Osteocyte (in vitro differentiated cells): Measurements from ENCODE around the gene EPN1. TPM values are rescaled to one million over a fixed set of nuclear protein-coding genes. Genes with fewer than 3 reads are reported as not detected.

Source experiments
- DNase-seq: peaks from one replicate; pipeline ENCODE4 v3.0.0; 2021; ENCODE audit warnings: mixed read lengths; ENCODE audit not compliant: unreplicated experiment; ENCODE audit errors: extremely low spot score
- H3K27ac Mint-ChIP-seq: one replicate; pipeline ENCODE4 v1.8.0; 2021; ENCODE audit warnings: mild to moderate bottlenecking, mixed read lengths; ENCODE audit not compliant: unreplicated experiment
- H3K27me3 Mint-ChIP-seq: one replicate; pipeline ENCODE4 v1.8.0; 2021; ENCODE audit warnings: mixed read lengths; ENCODE audit not compliant: unreplicated experiment
- H3K36me3 Mint-ChIP-seq: one replicate; pipeline ENCODE4 v1.8.0; 2021; ENCODE audit warnings: mixed read lengths; ENCODE audit not compliant: unreplicated experiment
- H3K4me1 Mint-ChIP-seq: one replicate; pipeline ENCODE4 v1.8.0; 2021; ENCODE audit warnings: mixed read lengths; ENCODE audit not compliant: unreplicated experiment
- H3K4me3 Mint-ChIP-seq: one replicate; pipeline ENCODE4 v1.8.0; 2021; ENCODE audit warnings: mild to moderate bottlenecking, moderate library complexity, mixed read lengths; ENCODE audit not compliant: unreplicated experiment
- H3K9me3 Mint-ChIP-seq: one replicate; pipeline ENCODE4 v1.8.0; 2021; ENCODE audit warnings: mixed read lengths; ENCODE audit not compliant: unreplicated experiment
- total RNA-seq: library from RNA; stranded (reverse); gene quantifications from 2 replicates; pipeline ENCODE4 v1.2.1, GENCODE V29; 2021
- TF ChIP-seq, protein P1 (sequence below): fragments of 200-600 bp; sonication (generic); IDR thresholded peaks from 2 replicates; pipeline ENCODE4 v1.5.0; 2021; ENCODE audit warnings: antibody characterized with exemption, mild to moderate bottlenecking, moderate library complexity

EPN1 gene
- total RNA-seq, 1 donor from 2014 or later = 142 TPM

DNA sequence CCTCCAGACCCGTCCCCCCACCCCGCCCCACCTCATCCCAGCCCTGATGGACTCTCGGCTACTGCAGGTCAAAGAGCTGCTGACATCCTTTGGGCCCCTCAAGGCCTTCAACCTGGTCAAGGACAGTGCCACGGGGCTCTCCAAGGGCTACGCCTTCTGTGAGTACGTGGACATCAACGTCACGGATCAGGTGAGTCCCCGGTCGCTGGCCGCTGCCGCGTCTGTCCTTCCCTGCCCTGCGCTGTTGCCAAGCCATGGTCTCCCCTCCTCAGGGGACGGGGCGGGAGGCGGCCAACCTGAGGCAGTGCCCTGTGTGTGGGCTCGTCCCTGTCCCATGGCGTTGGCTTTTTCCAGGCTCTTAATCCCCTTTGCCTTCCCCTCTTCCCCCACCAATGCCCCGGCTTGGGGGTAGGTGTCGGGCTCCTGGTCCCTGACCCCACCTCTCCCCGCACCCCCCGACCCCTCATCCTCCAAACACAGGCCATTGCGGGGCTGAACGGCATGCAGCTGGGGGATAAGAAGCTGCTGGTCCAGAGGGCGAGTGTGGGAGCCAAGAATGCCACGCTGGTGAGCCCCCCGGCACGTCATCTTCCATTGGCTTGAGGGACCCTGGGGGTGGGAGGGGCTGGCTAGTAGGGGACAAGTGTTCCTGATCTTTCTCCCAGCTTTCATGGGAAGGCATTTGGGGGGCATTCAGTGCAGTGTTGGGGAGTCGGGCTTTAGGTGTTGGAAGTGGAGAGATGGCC, 6.2 kb upstream of the EPN1 start:
- no peaks in the 10 kb centered on the region for H3K27me3 Mint-ChIP-seq
- H3K4me3 Mint-ChIP-seq = no peak overlapping the region
- TF ChIP-seq, protein P1, sequence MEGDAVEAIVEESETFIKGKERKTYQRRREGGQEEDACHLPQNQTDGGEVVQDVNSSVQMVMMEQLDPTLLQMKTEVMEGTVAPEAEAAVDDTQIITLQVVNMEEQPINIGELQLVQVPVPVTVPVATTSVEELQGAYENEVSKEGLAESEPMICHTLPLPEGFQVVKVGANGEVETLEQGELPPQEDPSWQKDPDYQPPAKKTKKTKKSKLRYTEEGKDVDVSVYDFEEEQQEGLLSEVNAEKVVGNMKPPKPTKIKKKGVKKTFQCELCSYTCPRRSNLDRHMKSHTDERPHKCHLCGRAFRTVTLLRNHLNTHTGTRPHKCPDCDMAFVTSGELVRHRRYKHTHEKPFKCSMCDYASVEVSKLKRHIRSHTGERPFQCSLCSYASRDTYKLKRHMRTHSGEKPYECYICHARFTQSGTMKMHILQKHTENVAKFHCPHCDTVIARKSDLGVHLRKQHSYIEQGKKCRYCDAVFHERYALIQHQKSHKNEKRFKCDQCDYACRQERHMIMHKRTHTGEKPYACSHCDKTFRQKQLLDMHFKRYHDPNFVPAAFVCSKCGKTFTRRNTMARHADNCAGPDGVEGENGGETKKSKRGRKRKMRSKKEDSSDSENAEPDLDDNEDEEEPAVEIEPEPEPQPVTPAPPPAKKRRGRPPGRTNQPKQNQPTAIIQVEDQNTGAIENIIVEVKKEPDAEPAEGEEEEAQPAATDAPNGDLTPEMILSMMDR = no peak
- peaks cover 27% of the 10 kb centered on the region for H3K36me3 Mint-ChIP-seq
- H3K27ac Mint-ChIP-seq = no peak overlapping the region
- peaks cover 13% of the 10 kb centered on the region for H3K4me1 Mint-ChIP-seq
- DNase-seq = no peak
- H3K9me3 Mint-ChIP-seq = no peaks in the 10 kb centered on the region

DNA sequence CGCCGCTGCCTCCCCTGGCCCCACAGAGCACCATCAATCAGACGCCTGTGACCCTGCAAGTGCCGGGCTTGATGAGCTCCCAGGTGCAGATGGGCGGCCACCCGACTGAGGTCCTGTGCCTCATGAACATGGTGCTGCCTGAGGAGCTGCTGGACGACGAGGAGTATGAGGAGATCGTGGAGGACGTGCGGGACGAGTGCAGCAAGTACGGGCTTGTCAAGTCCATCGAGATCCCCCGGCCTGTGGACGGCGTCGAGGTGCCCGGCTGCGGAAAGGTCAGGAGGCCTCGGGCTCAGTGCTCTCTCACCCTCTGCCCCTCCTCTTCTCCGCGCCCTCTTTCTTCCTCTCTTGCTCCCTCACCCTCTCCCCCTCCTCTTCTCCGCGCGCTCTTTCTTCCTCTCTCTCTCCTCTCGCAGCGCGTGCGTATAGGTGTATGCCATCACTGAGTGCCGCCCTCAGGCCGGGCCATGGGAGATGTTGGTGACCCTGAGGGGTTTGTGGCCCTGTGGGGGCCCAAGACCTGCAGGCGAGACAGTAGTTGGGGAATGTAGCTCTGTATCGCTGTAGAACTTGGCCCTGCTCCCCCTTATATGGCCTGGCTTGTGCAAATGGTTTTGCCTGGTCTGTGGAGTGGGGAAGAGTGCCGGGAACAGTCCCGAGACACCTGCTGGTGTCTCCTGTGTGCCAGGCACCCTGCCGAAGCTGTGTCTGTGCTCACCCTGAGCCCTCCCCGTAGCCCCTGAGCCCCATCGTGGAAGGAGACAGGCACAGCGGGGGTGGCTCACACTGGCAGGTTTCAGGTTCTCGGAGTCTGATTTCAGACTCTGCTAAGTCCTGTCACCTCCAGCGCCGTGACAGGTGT, 5.4 kb upstream of the EPN1 start:
- DNase-seq = no peak
- peaks cover 22% of the 10 kb centered on the region for H3K36me3 Mint-ChIP-seq
- H3K27ac Mint-ChIP-seq = no peak overlapping the region

DNA sequence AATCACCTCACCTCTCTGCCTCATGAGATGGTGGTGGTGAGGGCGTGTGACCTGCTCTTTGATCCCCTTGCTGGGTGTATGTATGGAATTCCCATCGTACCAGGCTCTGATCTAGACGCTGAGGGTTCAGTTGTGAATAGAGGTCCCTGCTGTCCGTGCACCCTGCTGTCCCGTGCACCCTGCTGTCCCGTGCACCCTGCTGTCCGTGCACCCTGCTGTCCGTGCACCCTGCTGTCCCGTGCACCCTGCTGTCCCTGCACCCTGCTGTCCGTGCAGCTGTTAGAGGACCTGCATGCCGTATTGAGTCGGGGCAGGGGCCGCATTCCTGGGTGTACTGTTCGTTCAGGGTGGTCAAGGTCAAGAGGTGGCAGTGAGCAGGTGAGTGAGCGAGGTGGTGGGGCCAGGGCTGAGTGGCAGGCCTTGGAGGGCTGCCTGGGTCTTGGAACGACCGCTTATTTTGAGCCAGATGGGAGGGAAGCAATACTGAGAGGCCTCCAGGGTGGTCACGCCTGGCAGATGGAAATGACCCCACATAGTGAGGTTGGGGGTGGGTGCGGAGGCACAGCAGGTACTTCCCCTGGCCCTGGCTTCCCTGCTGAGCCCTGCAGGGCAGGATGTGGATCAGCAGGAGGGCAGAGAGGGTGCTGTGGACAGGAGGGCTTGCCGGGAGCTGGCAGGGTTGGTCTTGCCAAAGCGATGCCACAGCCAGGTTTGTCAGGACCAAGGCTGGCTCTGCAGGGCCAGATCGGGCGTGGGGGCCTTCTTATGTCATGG, 4.6 kb upstream of the EPN1 start:
- no peak overlapping the region for H3K27ac Mint-ChIP-seq
- no peak overlapping the region for H3K4me3 Mint-ChIP-seq
- no peaks in the 10 kb centered on the region for H3K27me3 Mint-ChIP-seq
- TF ChIP-seq, protein P1 = no peak
- no peaks in the 10 kb centered on the region for H3K9me3 Mint-ChIP-seq
- DNase-seq = peak; percentile 92
- peaks cover 22% of the 10 kb centered on the region for H3K36me3 Mint-ChIP-seq
- H3K4me1 Mint-ChIP-seq = peaks cover 18% of the 10 kb centered on the region

More for the DNA sequence above, 5.4 kb upstream of the EPN1 start:
- no peaks in the 10 kb centered on the region for H3K9me3 Mint-ChIP-seq
- peaks cover 17% of the 10 kb centered on the region for H3K4me1 Mint-ChIP-seq
- TF ChIP-seq, protein P1 = no peak
- H3K27me3 Mint-ChIP-seq = no peaks in the 10 kb centered on the region
- no peak overlapping the region for H3K4me3 Mint-ChIP-seq

DNA sequence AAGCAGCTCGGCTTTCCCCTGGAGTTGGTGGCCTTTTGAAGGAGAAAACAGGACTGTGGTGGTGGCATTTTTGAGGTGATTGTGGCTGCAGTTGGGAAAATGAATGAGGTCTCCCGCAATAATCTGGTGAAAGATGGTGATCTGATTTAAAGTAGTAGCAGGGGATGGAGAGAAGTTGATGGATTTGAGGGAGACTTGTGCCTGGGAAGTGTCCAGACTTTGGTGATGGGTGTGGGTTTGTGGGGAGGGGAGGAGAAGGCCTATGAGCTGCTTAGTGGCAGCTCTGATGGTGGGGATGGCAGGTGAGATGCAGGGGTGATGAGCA, 4.0 kb upstream of the EPN1 start:
- Mint-ChIP-seq H3K4me3 (no peak overlapping the region), H3K27ac (no peak overlapping the region), H3K36me3 (peaks cover 22% of the 10 kb centered on the region), H3K27me3 (no peaks in the 10 kb centered on the region), H3K4me1 (peaks cover 23% of the 10 kb centered on the region), H3K9me3 (no peaks in the 10 kb centered on the region)
- TF ChIP-seq, protein P1 = no peak
- no peak for DNase-seq
